Erythroblast (primary cell): ENCODE measurements around the gene RRM2.

ENCODE experiments used
- GATA1 ChIP-seq: IDR thresholded peaks from 2 replicates; pipeline ENCODE4 v1.6.1; 2011; ENCODE audit warnings: low read depth, mild to moderate bottlenecking, control low read depth, low read length, moderate library complexity
- POLR2A ChIP-seq: IDR thresholded peaks from 2 replicates; pipeline ENCODE4 v1.6.1; 2011; ENCODE audit warnings: mild to moderate bottlenecking, low read length

DNA sequence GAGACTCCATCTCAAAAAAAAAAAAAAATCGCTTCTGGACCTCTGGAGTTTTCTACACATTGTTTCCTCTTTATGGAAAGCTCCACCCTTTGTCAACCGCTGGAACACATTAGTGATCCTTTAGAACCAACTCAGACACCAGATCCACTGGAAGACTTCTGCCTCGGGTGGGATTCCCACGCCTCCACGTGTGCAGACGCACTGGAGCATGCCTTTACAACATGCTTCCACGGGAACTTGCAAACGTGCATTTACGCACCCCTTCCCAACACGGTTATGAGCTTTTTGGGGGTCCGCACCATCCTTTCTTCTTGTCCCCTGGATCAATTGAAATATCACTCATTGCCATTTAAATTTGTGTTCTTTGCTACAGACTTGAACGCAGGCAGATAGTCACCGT, 47.4 kb upstream of the RRM2 start:
- TF ChIP-seq POLR2A = no peak
- no peak for TF ChIP-seq GATA1
